GM21423 (cell line): ENCODE measurements around the gene RAB4A.

ENCODE experiments used
- ATAC-seq: cut with Tn5 transposase; IDR thresholded peaks from one replicate; pipeline ENCODE4 v1.9.1; 2021; ENCODE audit warnings: mild to moderate bottlenecking, moderate library complexity; ENCODE audit not compliant: unreplicated experiment

RAB4A gene, protein sequence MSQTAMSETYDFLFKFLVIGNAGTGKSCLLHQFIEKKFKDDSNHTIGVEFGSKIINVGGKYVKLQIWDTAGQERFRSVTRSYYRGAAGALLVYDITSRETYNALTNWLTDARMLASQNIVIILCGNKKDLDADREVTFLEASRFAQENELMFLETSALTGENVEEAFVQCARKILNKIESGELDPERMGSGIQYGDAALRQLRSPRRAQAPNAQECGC

DNA sequence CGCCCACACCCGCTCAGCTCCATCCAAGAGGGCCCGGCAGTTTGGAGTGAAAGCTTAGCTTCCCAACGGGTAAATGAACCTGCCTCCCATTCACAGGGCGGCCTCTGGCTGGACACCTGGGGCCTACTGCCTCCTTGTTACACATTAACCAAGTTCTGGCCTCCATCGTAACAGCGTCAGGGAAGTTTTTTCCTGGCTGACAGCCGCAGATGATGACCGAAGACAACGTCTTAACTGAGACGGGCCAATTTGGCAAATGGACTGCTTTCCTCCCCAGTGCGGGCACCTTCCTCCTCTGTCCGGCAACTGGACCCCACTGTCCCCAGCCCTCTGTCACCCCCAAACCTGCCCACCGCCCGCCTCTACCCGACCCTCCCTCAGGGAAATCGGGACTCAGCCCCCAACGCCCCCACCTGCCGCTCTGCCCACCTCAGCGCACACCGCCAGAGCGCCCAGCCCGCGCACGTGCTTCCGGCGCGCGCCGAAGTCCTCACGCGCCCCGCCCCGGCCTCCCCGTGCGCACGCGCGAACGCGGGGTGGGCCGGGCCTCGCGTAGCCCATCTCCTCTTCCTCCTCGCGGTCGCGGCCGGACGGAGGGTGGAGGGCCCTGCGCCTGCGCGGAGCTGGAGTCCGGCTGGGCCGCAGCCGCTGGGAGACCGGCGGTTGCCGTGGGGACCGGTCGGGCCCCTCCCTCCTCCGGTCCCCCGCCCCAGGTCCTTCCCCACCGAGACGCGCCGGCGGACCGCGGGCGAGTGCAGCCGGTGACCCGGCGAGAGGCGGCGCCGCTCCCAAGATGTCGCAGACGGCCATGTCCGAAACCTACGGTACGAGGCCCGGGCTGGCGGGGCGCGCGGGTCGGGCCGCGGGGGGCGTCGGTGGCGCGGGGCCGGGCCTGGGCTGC lies at the start of gene RAB4A:
Gene RAB4A, plus strand, starts transcription at position 565 of the 901 bp plus-strand sequence. Its CDS starts 229 bp downstream, at position 794.
- ATAC-seq = peak; percentile 91

DNA sequence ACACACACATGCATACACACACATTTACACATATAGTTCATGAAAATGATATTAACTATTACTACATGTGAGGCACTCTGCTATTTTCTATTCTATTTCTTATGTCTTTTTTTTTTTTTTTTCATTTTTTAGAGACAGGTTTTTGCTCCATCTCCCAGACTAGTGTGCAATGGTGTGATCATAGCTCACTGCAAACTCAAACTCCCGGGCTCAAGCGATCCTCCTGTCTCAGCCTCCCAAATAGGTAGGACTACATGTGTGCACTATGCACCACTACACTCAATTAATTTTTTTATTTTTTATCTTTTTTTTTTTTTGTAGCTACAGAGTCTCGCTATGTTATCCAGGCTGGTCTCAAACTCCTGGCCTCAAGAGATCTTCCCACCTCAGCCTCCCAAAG lies 48.8 kb upstream of the RAB4A start:
- ATAC-seq = no peak

DNA sequence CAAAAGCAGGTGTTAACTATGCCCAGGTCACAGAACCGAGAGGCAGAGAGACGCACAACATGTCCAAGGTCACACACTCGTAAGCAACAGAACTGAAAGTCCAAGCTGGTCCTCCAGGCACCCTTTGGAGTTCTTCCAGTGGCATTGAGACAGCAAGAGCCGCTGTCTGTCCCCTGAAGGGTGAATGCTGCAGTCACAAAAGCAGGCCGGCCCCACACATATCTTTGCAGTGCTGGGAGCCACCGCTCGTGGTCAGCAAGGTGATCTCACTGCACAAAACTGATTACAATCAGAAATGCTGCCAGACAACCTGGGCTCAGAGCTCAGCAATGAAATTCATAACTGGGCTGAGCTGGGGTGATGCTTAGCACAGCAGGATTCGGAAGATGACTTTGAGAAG lies 47.4 kb upstream of the RAB4A start:
- ATAC-seq = no peak

DNA sequence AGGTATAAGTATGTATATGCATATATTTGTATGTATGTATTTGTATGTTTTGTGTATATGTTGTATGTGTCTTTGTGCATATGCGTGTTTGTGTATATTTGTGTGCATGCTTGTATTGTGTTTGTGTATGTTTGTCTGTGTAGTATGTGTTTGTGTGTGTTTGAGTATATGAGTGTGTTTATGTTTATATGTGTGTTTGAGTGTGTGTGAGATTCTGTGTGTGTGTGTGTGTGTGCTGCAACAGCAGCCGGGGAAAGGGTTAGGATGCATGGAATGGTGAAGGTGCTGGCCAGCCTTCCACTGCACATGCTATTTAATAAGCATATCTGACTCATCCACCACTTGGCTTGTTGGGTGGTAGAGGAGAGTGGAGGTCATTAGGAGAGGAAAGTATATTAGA lies 46.6 kb upstream of the RAB4A start:
- no peak for ATAC-seq

DNA sequence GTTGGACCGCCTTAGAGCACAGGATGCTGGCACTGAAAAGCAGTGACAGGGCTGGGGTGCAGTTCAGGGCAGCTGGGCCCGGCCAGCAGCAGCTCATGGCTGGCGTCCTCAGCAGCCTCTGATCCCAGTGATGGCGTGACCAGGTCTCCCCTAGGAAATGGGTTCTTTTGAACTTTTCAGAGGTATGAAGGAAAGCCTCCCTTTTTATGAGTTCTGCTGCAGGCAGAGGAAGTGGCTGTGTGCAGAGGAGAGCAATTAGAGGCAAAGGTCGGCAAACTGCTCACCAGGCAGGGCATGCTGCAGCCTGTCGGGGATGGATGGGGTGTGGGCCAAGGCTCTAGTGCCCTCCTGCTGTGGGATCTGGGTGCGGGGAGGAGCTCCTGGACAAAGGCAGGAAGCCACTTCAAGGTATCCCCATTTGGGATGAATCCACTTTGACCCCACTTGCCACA lies 45.6 kb upstream of the RAB4A start:
- no peak for ATAC-seq

DNA sequence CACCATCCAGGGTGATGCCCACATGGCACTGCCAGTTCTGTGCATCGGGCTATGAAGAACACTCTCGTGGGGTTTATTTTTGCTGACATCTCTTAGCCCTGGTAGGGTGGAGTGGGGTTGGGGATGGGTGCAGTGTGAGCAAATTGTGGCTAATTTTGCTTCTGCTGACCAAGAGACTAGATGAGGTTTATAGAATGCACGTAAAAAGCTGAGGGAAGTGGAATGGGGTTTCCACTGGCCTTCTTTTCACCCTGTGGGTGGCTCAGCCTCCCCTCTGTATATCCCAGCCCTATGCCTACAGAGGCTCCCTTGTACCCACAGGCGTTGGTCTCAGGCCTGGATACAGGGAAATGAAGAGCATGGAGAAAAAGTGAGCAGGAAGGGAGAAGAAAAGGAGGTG lies 44.1 kb upstream of the RAB4A start:
- ATAC-seq = no peak

DNA sequence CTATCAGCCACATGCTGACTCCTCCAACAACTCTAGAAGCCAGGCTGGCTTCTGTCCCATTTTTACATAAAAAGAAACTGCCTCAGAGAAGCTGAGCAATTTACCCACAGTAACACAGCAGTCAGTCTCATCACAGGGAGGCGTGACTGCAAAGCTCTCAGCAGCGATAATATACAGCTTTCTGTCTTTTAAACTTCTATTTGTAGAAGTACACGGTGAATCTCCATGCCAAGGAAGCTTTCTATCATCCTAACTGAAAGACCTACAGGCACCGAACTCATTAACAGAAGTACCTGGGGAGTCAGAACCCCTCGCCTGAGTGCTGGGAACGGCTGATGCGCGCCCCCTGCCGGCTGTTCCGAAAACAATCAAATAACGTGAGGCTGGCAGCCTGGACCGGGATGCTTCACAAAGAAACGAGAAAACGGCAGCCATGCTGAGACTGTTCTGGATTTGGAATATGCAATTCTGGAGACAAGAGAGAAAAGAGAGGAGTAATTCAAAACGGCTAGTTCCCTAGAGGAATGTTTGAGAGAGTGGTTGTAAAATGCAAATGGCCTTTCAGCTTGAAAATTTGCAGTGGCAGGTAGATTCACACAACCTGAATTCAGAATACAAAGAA lies 43.5 kb upstream of the RAB4A start:
- ATAC-seq = no peak

DNA sequence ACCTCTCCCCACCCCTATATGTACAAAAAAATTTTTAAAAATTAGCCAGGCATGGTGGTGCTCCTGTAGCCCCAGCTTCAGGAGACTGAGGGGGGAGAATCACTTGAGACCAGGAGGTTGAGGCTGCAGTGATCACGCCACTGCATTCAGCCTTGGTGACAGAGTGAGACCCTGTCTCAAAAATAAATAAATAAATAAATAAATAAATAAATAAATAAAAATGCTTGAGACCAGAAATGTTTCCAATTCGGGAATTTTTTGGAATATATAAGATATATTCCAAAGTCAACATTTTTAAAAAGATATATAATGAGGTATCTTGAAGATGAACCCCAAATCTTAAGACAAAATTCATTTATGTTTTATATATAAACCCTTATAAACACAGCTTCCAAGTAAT lies 42.4 kb upstream of the RAB4A start:
- ATAC-seq = no peak

DNA sequence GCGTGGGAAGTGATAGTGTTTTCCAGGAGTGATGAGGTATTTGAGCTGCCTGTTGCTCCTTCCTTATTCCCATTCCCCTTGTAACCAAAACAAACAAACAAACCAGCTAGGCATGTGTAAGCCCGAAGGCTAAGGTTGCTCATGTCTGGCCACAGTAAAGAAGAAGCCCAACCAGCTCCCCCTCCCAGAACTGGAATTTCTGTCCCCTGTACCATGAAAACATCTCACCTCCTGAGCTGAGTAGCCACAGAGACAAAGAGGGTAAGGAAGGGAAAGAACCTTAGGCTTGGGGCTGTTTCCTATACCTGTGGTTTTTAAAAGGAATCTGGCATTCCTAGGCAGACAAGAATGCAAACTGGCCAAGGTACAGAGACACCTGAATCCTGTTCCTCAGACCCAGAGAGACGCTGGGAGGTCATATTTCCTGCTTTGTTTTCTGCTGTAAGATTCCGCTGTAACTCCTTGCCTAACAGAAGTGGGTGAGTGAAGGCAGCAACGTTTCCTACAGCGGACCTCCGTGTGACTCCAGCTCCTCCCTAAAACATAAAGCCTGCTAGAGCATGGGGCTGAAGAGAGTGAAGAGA lies 41.7 kb upstream of the RAB4A start:
- ATAC-seq = no peak

DNA sequence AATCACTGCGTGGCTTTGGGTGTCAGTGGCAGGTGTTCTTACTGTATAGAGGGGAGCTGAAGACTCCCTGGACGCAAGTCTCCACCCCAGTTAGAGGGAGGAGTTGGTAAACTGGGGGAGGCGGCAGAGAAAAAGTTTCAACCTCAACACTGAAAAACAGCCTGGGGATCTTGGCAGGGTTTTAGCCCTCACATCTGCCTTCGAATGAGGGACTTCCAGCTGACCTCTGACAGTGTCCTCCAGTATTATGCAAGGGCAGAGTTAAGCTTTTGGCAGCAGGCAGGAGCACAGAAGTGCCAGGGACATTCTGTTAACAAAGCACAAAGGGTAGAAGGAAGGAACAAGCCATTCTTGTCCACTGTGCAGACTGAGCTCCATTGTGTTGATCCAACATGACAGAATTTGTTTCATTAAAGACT lies 41.2 kb upstream of the RAB4A start:
- no peak for ATAC-seq

DNA sequence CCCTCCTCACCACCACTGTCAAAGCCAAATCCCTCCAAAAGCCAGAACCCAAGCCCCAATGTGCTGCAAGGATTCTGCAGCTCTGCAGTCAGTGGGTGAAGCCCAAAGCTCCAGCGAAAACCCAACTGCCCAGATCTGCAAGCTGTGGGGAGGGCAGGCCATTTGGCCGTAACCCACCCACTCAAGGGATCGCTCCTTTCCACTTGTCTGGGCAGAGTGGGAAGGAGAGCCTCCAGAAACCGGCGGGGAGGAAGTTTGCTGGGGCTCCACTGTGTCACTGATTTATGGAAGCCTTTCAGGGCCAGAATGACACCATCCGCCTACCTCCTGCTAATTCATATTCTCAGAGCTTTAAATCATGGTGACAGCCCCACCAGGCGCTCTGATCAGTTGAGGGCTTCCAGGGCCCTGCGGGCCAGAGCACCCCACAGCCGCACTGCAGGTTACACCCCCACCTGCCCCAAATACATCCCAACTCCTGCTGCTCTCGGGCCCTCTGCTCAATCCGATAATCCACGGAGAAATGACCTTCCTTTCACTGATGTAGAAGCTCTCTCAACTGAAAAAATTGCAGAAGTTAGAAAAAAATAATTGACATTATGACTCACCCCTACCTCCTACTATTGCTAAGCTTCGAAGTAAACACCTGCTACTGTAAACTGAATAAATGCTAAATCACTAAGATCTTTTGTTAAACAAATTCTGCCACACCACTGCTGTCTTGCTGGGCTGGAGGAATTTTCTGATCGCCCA lies 40.6 kb upstream of the RAB4A start:
- ATAC-seq = no peak

DNA sequence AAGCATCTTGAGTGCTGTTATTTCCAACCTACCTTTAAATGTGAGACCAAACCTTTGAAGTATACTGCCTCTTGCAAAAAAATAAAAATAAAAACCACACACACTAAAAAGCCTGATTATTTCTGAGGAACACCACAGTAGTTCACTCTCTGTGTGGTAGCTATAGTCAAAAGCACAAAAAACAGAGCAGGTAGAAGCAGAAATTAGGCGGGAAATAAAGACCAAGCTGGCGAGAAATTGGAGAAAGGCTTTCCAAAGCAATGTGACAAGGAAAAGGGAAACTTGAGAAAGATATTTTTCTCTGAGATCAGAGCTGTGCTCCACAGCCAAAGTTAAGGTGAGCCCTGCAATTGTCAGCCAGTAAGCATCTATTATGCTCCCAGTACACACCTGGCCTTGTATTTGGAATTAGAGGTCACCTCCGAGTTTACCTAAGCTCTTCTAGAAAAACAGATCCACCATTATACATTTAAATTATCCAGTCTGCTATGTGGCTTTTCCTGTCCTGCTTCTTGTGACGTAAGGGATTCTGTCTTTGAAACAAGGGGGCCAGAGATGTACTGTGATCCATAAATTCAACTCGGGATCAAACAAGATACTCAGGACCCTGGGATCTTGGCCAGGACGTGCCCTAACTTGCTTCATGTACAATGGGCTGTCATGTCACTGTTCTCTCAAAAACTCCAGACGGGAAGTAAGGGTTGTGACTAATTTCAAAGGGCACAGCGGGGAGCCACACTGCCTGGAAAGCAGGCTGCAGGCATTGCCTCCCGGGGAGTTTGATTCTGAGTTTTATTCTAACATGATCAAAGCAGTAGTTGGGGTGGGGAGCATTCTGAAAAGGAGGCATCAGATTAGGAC lies 39.8 kb upstream of the RAB4A start:
- ATAC-seq = no peak

DNA sequence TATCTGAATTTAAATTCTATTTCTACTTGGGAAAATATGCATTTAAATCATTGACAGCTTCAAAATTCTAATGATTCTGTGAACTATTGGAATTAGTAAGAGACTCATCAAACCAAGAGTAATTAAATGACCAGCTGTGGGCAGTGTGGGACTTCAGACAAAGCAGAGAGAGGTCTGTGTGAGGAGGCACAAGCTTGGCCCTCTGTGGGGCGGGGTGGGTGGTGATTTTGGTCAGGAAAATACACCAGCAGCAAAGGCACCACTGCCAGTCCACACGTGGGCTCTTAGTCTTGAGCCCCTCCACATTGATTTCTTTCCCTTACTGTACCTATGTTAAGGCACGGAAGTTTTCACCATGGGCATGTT lies 39.2 kb upstream of the RAB4A start:
- no peak for ATAC-seq

DNA sequence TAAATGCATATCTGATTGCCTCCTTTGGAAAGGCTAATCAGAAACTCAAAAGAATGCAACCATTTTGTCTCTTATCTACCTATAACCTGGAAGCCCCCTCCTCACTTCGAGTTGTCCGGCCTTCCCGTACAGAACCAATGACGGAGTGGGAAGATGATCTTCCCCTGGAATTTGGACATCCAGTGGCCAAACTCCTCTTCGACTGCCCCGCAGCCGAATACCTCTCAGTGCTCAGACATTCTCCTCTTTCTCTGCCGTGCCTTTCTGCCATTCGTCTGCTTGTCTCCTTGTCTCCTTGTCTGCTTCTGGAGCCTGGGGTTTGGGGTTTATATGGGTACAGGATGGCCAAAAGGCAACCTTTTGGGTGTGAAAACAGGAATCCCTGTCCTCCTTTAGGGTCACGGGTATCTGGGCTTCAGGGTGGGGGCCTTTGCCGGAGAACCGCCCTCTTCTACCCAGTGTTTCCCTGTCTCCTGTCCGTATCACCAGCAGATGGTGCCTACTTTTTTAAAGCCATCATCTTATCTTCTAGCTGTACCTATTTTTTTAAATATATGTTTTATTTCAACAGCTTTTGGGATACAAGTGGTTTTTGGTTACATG lies 35.9 kb upstream of the RAB4A start:
- ATAC-seq = no peak

DNA sequence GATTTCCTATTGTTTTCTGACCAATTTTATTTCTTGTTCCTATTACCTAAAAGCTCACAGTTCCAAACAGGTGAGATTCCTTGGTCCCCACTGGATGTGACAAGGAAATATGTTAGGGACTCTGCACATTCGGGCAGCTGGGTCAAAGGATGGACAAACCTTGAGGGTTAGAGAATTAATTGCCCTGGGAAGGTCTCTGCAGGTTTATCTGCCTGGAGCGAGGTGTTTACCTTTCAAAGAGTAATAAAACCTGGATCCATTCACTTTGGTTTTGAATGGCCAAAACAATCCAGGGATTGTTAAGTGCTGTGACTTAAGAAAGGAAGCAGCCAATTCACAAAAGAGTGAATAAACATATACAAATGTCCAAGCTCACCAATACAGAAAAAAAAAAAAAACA lies 33.6 kb upstream of the RAB4A start:
- ATAC-seq = no peak

DNA sequence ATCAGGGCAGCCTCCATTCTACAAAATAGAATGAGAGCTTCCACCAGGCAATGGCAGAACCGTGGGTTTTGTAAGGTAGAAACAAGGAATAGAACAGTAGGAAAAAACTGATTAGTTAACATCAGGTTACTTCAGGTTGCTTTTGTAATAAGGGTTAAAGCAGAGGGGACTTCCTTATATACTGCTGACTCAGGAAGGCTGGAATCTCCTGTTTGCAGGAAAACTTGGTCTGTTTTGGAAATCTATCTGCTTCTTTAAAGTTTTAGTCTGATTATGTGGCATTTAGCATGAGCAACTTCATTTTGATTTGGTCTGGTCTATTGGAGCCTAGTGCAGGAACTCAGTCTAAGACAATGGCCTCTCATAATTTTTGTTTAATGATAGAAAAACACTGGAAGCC lies 32.7 kb upstream of the RAB4A start:
- no peak for ATAC-seq

DNA sequence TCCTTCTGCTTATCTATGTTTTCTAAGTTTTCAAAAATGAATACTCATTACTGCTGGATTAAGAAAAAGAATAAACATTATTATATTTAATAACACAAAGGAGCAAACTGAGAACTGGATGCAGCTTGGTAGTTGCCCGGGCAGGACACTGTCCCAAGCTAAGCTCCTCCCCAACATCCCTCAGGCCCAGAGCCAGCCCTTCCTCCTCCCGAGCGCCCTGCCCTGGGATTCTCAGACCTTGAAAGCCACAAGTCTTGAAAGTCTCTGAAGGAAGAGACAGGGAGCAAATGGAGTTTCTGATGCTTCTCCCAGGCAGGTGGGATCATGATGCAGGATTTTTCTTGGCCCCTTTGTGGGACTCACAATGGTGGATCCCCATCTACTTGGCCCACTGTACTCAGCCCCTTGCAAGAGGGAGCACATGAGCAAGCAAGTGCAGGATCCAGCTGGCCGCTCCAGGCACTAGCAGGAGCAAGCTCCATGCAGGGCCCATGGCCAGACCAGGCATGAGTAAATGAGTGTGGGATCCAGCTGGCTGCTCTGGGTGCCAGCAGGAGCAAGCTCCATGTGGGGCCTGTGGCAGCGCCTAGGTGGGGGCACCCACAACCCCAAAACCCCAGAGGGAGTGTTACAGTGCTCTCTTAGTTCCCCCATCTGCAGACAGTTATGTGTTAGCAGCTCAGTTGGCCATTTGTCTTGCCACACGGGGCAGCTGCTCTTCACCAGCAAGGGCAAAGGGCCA lies 32.1 kb upstream of the RAB4A start:
- ATAC-seq = no peak

DNA sequence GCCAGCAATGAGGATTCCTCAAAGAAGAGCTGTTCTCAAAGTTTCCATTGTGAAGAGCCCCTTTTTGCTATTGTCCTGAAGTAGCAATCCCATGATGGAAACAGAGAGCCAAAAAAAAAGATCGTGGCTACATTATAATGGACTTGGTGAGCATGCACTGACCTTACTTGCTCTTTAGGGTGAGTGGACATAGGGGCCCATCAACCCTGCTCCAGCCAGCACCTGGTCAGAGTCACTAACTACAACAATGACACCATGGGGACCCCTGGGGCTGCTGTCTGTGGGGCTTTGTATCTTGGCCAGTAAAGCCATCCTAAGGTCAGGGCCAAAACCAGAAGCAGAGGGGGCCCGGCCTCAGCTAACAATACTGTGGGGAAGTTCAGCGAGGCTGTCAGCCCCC lies 30.4 kb upstream of the RAB4A start:
- no peak for ATAC-seq

DNA sequence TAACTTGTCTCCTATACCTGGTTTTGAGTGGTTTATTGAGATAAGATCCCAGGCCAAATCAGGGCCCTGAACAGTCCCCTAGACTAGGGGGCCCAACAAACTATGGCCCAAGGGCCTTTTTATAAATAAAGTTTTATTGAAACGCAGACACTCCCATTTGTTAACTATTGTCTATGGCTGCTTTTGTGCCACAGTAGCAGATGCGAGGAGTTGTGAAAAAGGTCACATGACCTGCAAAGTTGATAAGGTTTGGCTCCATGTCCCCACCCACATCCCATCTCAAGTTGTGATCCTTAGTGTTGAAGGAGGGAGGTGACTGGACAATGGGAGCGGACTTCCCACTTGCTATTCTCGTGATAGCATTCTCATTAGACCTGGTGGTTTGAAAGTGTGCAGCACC lies 29.5 kb upstream of the RAB4A start:
- ATAC-seq = no peak
